Mesothelial cell of epicardium (in vitro differentiated cells): ENCODE data around the gene GALNT13. TPM values are rescaled to one million over a fixed set of nuclear protein-coding genes. Genes with fewer than 3 reads are reported as not detected.

ENCODE experiments used
- DNase-seq, 2 experiments: peaks; one replicate each; pipeline ENCODE4 v3.0.0; 2021; ENCODE audit warnings: low spot score in 2 of 2; ENCODE audit not compliant: unreplicated experiment in 2 of 2
- H3K27ac Mint-ChIP-seq: 2 replicates; pipeline ENCODE4 v1.8.0; 2021; ENCODE audit warnings: mixed read lengths
- H3K27me3 Mint-ChIP-seq: 2 replicates; pipeline ENCODE4 v1.8.0; 2021; ENCODE audit warnings: low read depth, mixed read lengths
- H3K36me3 Mint-ChIP-seq: 2 replicates; pipeline ENCODE4 v1.8.0; 2021; ENCODE audit warnings: mixed read lengths
- H3K4me1 Mint-ChIP-seq: 2 replicates; pipeline ENCODE4 v1.8.0; 2021; ENCODE audit warnings: mixed read lengths
- H3K4me3 Mint-ChIP-seq: 2 replicates; pipeline ENCODE4 v1.8.0; 2021; ENCODE audit warnings: mild to moderate bottlenecking, moderate library complexity, mixed read lengths
- H3K9me3 Mint-ChIP-seq: 2 replicates; pipeline ENCODE4 v1.8.0; 2021; ENCODE audit warnings: mixed read lengths
- total RNA-seq: library from RNA; stranded (reverse); gene quantifications from 3 replicates; pipeline ENCODE4 v1.2.1, GENCODE V29; 2021
- TF ChIP-seq, protein P1 (sequence below): fragments of 200-600 bp; sonication (generic); IDR thresholded peaks from one replicate; pipeline ENCODE4 v1.5.0; 2021; ENCODE audit warnings: antibody characterized with exemption; ENCODE audit not compliant: unreplicated experiment

The GALNT13 gene
- total RNA-seq, 1 donor from 2014 or later, result 15.8 TPM

DNA sequence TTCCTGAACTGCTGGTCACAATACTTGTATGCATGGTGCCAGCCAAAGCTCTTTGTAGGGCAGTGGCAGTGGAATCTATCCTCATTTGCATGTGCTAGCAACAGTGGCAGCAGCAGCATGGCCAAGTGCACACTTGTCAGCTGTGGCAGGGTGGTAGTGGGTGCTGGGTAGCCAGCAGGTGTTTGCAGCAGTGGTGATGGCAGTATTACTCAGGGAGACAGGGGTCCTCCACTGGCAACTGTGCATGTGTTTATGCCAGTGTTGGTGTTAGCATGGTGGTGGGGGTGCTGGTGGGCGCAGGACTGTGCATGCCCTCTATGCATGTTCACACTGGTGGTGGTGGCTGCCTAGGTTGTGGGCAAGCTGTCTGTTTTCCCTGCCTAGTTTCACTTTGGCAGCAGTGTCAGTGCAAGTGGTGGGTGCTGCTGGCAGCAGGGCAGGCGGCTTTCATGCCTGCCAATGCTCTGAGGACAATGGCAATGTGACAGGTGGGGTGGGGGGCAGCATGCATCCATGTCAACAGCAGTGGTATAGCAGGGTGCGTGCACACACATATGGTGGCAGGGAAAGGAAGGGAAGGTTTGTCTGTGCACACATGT, 41.2 kb downstream of the GALNT13 start:
- Mint-ChIP-seq H3K9me3 (peaks cover 44% of the 10 kb centered on the region), H3K4me3 (no peak overlapping the region), H3K27ac (no peak overlapping the region), H3K27me3 (no peaks in the 10 kb centered on the region), H3K36me3 (peaks cover 30% of the 10 kb centered on the region), H3K4me1 (no peaks in the 10 kb centered on the region)
- no peak for DNase-seq
- TF ChIP-seq, protein P1, sequence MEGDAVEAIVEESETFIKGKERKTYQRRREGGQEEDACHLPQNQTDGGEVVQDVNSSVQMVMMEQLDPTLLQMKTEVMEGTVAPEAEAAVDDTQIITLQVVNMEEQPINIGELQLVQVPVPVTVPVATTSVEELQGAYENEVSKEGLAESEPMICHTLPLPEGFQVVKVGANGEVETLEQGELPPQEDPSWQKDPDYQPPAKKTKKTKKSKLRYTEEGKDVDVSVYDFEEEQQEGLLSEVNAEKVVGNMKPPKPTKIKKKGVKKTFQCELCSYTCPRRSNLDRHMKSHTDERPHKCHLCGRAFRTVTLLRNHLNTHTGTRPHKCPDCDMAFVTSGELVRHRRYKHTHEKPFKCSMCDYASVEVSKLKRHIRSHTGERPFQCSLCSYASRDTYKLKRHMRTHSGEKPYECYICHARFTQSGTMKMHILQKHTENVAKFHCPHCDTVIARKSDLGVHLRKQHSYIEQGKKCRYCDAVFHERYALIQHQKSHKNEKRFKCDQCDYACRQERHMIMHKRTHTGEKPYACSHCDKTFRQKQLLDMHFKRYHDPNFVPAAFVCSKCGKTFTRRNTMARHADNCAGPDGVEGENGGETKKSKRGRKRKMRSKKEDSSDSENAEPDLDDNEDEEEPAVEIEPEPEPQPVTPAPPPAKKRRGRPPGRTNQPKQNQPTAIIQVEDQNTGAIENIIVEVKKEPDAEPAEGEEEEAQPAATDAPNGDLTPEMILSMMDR, result no peak

DNA sequence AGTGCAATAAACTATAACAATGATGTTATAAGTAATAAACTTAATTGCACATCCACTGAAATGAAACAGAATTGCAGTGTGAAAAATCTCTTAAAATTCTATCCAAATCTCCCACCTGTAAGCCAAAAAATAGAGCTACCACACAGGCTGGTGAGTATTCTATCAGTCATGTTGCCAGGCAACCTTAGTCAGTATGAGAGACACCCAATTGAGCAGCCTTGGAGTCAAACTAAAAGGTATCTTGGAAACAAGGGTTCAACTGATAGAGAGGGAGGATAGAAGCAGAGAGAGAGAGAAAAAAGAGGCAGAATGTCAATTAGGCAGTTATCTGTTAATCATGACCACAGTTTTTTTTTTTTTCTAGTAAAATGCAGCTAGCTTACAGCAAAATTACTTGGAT, 45.8 kb downstream of the GALNT13 start:
- Mint-ChIP-seq H3K36me3 (peaks cover 2% of the 10 kb centered on the region), H3K27me3 (no peaks in the 10 kb centered on the region), H3K4me1 (no peaks in the 10 kb centered on the region), H3K9me3 (peaks cover under 1% of the 10 kb centered on the region), H3K4me3 (no peak overlapping the region), H3K27ac (no peak overlapping the region)
- TF ChIP-seq, protein P1, result no peak
- no peak for DNase-seq

DNA sequence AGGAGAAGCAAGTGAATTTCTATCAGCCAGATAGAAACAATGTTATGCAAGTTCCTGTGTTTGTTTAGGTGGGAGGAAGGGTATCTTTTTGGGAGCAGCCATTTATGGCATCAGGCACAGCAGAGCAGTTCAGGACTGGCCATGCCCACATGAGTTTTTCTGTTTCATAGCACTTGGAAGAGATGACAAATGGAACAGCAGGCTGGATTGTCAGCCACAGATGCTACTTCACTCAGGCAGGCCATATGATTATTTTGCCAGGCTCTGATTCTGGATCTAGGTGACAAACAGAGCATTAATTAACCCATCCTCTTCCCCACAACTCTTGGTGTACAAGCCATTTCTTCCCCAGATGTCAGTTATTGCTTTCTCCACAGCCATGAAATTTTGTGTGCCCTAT, 63.8 kb downstream of the GALNT13 start:
- Mint-ChIP-seq H3K9me3 (peaks cover 25% of the 10 kb centered on the region), H3K4me1 (peaks cover 3% of the 10 kb centered on the region), H3K27ac (no peak overlapping the region), H3K36me3 (peaks cover 1% of the 10 kb centered on the region), H3K4me3 (no peak overlapping the region), H3K27me3 (no peaks in the 10 kb centered on the region)
- TF ChIP-seq, protein P1, result no peak
- no peak for DNase-seq

DNA sequence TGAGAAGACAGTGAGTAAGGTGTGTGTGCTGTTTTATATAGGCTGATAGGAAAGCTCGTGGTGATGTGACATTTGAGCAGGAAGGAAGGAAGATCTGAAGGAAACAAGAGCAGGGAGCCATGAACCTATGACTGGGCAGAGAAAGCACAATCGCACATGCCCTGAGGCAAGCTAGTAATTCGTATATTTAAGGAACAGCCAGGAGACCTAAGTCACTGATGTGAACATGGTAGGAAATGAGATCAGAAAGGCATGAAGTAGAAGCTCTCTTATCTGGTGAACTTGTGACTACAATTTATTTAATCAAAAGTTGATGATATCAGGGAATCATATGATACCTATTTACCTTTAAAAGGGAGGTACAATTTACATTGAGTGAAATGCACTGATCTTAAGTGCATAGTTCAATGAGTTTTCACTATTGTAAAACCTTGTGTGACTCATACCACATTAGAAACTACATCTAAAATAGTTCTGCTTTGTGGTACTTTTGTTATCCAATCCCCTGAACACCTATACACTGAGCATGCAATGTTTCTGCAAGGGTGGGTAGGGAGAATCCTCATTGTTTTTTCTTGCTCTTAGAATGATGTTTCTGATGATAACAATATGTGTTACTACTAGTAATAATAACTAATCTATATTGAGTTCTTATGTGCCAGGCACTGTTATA, 67.5 kb downstream of the GALNT13 start:
- TF ChIP-seq, protein P1, result no peak
- Mint-ChIP-seq H3K4me1 (peaks cover 6% of the 10 kb centered on the region), H3K27me3 (no peaks in the 10 kb centered on the region), H3K36me3 (no peaks in the 10 kb centered on the region), H3K4me3 (no peak overlapping the region), H3K27ac (no peak overlapping the region), H3K9me3 (no peaks in the 10 kb centered on the region)
- no peak for DNase-seq

DNA sequence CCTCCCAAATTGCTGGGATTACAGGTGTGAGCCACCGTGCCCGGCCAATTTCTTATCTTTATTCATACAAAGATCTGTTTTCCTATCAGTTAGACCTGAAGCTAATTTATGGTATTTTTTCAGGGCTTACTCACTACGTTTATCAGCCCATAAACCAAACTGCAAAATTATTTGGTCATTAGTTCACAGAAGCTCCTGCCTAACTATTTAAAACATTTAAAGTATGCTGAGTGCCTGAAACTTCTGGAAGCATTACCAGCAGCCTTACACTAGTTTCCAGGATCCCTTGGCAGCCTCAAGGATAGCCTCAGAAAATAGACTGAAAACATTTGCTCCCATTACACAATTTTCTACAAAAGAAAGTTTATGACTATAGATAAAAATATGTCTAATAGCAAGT, 68.8 kb downstream of the GALNT13 start:
- Mint-ChIP-seq H3K4me3 (no peak overlapping the region), H3K4me1 (peaks cover 3% of the 10 kb centered on the region), H3K9me3 (no peaks in the 10 kb centered on the region), H3K36me3 (peaks cover 5% of the 10 kb centered on the region), H3K27me3 (no peaks in the 10 kb centered on the region), H3K27ac (no peak overlapping the region)
- no peak for DNase-seq
- TF ChIP-seq, protein P1, result no peak
